GM20000 (cell line): ENCODE data around the gene RGS6.

Source experiments
- DNase-seq: peaks from one replicate; pipeline ENCODE4 v3.0.0; 2012; ENCODE audit warnings: low spot score
- TF ChIP-seq, protein P1 (sequence below): IDR thresholded peaks from 2 replicates; pipeline ENCODE4 v1.5.1; 2012; ENCODE audit warnings: mild to moderate bottlenecking, control low read depth; ENCODE audit errors: extremely low read depth, missing control alignments

The RGS6 gene

GRCh38 chr14:72498646-72499045 is 566.4 kb downstream of the RGS6 start:
- TF ChIP-seq, protein P1, sequence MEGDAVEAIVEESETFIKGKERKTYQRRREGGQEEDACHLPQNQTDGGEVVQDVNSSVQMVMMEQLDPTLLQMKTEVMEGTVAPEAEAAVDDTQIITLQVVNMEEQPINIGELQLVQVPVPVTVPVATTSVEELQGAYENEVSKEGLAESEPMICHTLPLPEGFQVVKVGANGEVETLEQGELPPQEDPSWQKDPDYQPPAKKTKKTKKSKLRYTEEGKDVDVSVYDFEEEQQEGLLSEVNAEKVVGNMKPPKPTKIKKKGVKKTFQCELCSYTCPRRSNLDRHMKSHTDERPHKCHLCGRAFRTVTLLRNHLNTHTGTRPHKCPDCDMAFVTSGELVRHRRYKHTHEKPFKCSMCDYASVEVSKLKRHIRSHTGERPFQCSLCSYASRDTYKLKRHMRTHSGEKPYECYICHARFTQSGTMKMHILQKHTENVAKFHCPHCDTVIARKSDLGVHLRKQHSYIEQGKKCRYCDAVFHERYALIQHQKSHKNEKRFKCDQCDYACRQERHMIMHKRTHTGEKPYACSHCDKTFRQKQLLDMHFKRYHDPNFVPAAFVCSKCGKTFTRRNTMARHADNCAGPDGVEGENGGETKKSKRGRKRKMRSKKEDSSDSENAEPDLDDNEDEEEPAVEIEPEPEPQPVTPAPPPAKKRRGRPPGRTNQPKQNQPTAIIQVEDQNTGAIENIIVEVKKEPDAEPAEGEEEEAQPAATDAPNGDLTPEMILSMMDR, result no peak
- no peak for DNase-seq

DNA sequence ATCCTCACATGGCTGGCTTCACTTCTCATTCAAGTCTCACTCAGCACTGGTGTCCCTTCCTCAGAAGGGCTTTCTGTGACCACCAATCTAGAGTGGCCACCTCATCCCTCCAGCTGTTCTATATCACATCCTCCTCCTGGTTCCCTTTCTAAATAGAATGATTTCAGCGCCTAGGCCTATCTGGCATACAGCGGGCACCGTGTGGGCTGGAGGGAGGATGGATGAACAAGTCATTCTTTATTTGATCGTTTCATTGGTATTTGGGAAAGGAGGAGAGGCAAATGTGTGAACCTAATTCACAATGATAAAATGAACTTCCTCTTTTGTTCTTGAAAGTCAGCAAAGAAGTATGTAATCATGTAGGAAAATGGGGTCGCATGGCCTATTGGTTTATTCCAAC is 567.5 kb downstream of the RGS6 start:
- no peak for DNase-seq
- TF ChIP-seq, protein P1, result no peak

- no peak for DNase-seq
- TF ChIP-seq, protein P1, result no peak
These were observed 568.1 kb downstream of the RGS6 start for GRCh38 chr14:72500234-72500838.

DNA sequence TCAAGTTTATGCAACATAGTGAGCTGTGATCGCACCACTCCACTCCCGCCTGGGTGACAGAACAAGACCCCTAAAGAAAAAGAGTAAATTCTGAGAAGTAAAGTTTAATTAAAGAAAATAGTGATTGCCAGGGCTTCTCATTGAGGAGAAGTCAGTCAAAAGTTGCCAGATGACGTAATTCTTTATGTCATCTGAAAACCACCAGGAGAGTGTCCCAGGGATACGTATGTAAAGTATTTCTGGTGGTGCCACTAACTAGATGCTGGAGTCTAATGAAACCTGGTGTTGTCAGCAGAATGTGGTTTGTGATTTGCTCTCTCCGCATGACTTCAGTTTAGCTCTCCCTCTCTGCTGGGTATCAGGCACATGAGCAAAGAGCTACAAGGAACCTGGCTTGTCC is 569.2 kb downstream of the RGS6 start:
- no peak for DNase-seq
- TF ChIP-seq, protein P1, result no peak

GRCh38 chr14:72503271-72503670 is 571.0 kb downstream of the RGS6 start:
- DNase-seq, result no peak
- TF ChIP-seq, protein P1, result no peak

DNA sequence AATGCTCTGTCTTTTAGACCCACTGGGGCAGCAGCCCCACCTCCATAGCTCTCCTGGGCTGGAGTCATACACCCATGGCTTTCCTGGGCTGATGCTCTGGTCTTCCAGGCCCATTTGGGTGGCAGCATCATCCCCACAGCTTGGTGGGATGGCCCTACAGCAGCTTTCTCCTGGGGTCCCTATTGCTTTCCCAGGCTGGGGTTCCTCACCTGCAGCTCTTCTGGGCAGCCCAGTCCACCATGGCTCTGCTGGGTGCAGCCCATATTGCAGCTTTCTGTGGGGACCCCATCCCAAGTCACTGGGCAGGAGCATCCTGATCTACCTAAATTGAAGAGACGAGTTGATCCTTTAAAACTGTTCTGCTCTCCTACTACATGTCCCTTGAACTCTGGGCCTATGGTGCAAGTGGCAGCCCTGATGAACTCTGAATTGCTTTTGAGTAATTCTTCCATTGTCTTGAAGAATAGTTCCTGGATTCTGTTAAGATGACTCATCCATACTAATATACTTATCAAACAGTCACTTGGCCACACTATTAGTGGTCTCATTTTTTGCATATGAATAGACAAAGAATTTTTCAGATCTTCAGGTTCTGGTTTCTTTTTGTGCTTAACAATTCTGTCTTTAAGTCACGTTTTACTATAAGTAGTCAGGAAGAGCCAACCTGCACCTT is 571.6 kb downstream of the RGS6 start:
- TF ChIP-seq, protein P1, result no peak

GRCh38 chr14:72510566-72510965 is 578.3 kb downstream of the RGS6 start:
- TF ChIP-seq, protein P1, result no peak
- no peak for DNase-seq

More for the DNA sequence above, 571.6 kb downstream of the RGS6 start:
- DNase-seq, result no peak
